SK-N-SH (cell line): ENCODE results near the gene STON2. TPM values are rescaled to one million over a fixed set of nuclear protein-coding genes. Genes with fewer than 3 reads are reported as not detected.

Experiments used
- CTCF ChIA-PET: fragments of 300-600, 350-600 bp; formaldehyde crosslinking; extraction: SDS; loops from one replicate; lab custom pipeline; 2021; lab: Yijun Ruan, JAX
- POLR2A ChIA-PET: fragments of 350-600 bp; sonication (Branson Sonifier 250); formaldehyde crosslinking; extraction: SDS; loops from one replicate; lab custom pipeline; 2020; ENCODE audit warnings: antibody characterized with exemption, inconsistent platforms; lab: Yijun Ruan, JAX
- DNase-seq: peaks from one replicate; pipeline ENCODE4 v3.0.0; 2012
- H2AFZ ChIP-seq: fragments of 200-600 bp; sonication (generic); 2 replicates; pipeline ENCODE4 v1.8.1; 2016; ENCODE audit warnings: antibody characterized with exemption, mild to moderate bottlenecking, low read depth
- H3F3A ChIP-seq: fragments of 200-600 bp; sonication (generic); replicated peaks from 2 replicates; pipeline ENCODE3; 2016; ENCODE audit warnings: antibody characterized with exemption, mild to moderate bottlenecking; ENCODE audit not compliant: insufficient read depth
- H3K27ac ChIP-seq, 2 experiments: fragments of 200-500 bp in 1 of 2; fragments of 200-600 bp in 1 of 2; sonication (Bioruptor generic) in 1 of 2; sonication (generic), shearing (Covaris generic) in 1 of 2; 2 replicates each; pipeline versions ENCODE4 v1.5.1 to v1.6.1; 2014 to 2016; ENCODE audit warnings: low read depth in 2 of 2, inconsistent platforms in 1 of 2, low read length in 1 of 2, mild to moderate bottlenecking in 1 of 2, mixed read lengths in 1 of 2
- H3K27me3 ChIP-seq: fragments of 200-600 bp; sonication (generic), shearing (Covaris generic); 2 replicates; pipeline ENCODE4 v1.6.1; 2016; ENCODE audit warnings: mixed run types; ENCODE audit not compliant: insufficient read depth
- H3K36me3 ChIP-seq, 2 experiments: fragments of 200-500 bp in 1 of 2; fragments of 200-600 bp in 1 of 2; sonication (Bioruptor generic) in 1 of 2; sonication (generic) in 1 of 2; replicated peaks in 1 of 2; 2 replicates each; pipeline versions ENCODE3 to v1.5.1; 2014 to 2016; ENCODE audit warnings: low read length in 1 of 2, mild to moderate bottlenecking in 1 of 2; ENCODE audit not compliant: insufficient read depth in 2 of 2, control insufficient read depth in 1 of 2
- H3K4me1 ChIP-seq, 2 experiments: fragments of 200-500 bp in 1 of 2; fragments of 200-600 bp in 1 of 2; sonication (Bioruptor generic) in 1 of 2; sonication (generic), shearing (Covaris generic) in 1 of 2; 2 replicates each; pipeline versions ENCODE4 v1.5.1 to v1.6.1; 2014 to 2016; ENCODE audit warnings: low read depth in 1 of 2, low read length in 1 of 2, mixed run types in 1 of 2; ENCODE audit not compliant: insufficient read depth in 2 of 2, control insufficient read depth in 1 of 2
- H3K4me2 ChIP-seq: fragments of 200-600 bp; sonication (generic), shearing (Covaris generic); 2 replicates; pipeline ENCODE4 v1.6.1; 2017; ENCODE audit warnings: mixed run types
- H3K4me3 ChIP-seq, 2 experiments: fragments of 200-500 bp in 1 of 2; fragments of 200-600 bp in 1 of 2; sonication (Bioruptor generic) in 1 of 2; sonication (generic), shearing (Covaris generic) in 1 of 2; 2 replicates each; pipeline versions ENCODE4 v1.5.1 to v1.8.1; 2014 to 2016; ENCODE audit warnings: low read depth in 2 of 2, inconsistent platforms in 1 of 2, low read length in 1 of 2, mild to moderate bottlenecking in 1 of 2, mixed read lengths in 1 of 2, moderate library complexity in 1 of 2
- H3K79me2 ChIP-seq: fragments of 200-600 bp; sonication (generic); 2 replicates; pipeline ENCODE4 v1.8.1; 2017; ENCODE audit warnings: mild to moderate bottlenecking; ENCODE audit not compliant: insufficient read depth
- H3K9ac ChIP-seq: fragments of 200-600 bp; sonication (generic); 2 replicates; pipeline ENCODE4 v1.6.1; 2017; ENCODE audit warnings: mixed run types
- H3K9me2 ChIP-seq: fragments of 200-600 bp; sonication (generic); 2 replicates; pipeline ENCODE4 v1.6.1; 2017; ENCODE audit warnings: mixed run types
- H3K9me3 ChIP-seq: fragments of 200-600 bp; sonication (generic); 2 replicates; pipeline ENCODE4 v1.6.1; 2017; ENCODE audit warnings: mixed run types, mild to moderate bottlenecking, moderate library complexity
- H4K20me1 ChIP-seq: fragments of 200-600 bp; sonication (generic); 2 replicates; pipeline ENCODE4 v1.6.1; 2017; ENCODE audit warnings: mild to moderate bottlenecking, mixed run types; ENCODE audit not compliant: insufficient read depth
- ELF1 ChIP-seq: IDR thresholded peaks from 2 replicates; pipeline ENCODE4 v1.4.0; 2012
- EP300 ChIP-seq, 2 experiments: IDR thresholded peaks; 2 replicates each; pipeline versions ENCODE4 v1.4.0 to v1.6.1; 2012; ENCODE audit warnings: borderline replicate concordance in 1 of 2, low read depth in 1 of 2, low read length in 1 of 2
- FOXJ3 ChIP-seq: sonication (generic); formaldehyde crosslinking; IDR thresholded peaks from 2 replicates; pipeline ENCODE4 v1.5.1; 2020; ENCODE audit warnings: mild to moderate bottlenecking, missing genetic modification reagents
- FOXM1 ChIP-seq: IDR thresholded peaks from 2 replicates; pipeline ENCODE4 v1.4.0; 2012; ENCODE audit warnings: low read depth, mild to moderate bottlenecking
- GABPA ChIP-seq: IDR thresholded peaks from 2 replicates; pipeline ENCODE4 v1.4.0; 2012; ENCODE audit warnings: low read depth, mild to moderate bottlenecking
- JUND ChIP-seq: IDR thresholded peaks from 2 replicates; pipeline ENCODE4 v1.4.0; 2012
- PBX3 ChIP-seq: IDR thresholded peaks from 2 replicates; pipeline ENCODE4; 2012
- RCOR1 ChIP-seq: fragments of 150-350 bp; IDR thresholded peaks from 2 replicates; pipeline ENCODE4 v1.6.1; 2017; ENCODE audit warnings: antibody characterized with exemption, low read length
- REST ChIP-seq: IDR thresholded peaks from 2 replicates; pipeline ENCODE4 v1.6.1; 2012; ENCODE audit warnings: mild to moderate bottlenecking, low read depth, low read length, moderate library complexity
- RFX5 ChIP-seq: IDR thresholded peaks from 2 replicates; pipeline ENCODE4 v1.6.1; 2012; ENCODE audit warnings: mild to moderate bottlenecking, improper control_type of control experiment, low read length
- SIN3A ChIP-seq: IDR thresholded peaks from 2 replicates; pipeline ENCODE4 v1.6.1; 2012; ENCODE audit warnings: low read depth, mild to moderate bottlenecking, low read length, moderate library complexity, borderline replicate concordance
- TAF1 ChIP-seq: IDR thresholded peaks from 2 replicates; pipeline ENCODE4 v1.6.1; 2012; ENCODE audit warnings: low read depth, mild to moderate bottlenecking, low read length, moderate library complexity, borderline replicate concordance
- YY1 ChIP-seq: IDR thresholded peaks from 2 replicates; pipeline ENCODE4 v1.4.0; 2012; ENCODE audit warnings: low read depth, mild to moderate bottlenecking
- WGBS: methylation state at CpG from one replicate; pipeline ENCODE4 v1.1.6; 2017; ENCODE audit warnings: low lambda C conversion rate; 5-methylcytosine and 5-hydroxymethylcytosine counted together
- polyA plus RNA-seq, 3 experiments: library from polyadenylated mRNA; depleted of rRNA; stranded (reverse); fragments of >200 nt; gene quantifications; 2 replicates each; pipeline ENCODE4 v1.2.3, GENCODE V29; 2012
- TF ChIP-seq, protein P1 (sequence below): IDR thresholded peaks from 2 replicates; pipeline ENCODE4 v1.4.0; 2012; ENCODE audit warnings: low read depth, borderline replicate concordance
- TF ChIP-seq, protein P2 (sequence below): IDR thresholded peaks from 2 replicates; pipeline ENCODE4 v1.4.0; 2012; ENCODE audit warnings: low read depth, borderline replicate concordance
- TF ChIP-seq, protein P3 (sequence below): fragments of 150-350 bp; IDR thresholded peaks from 2 replicates; pipeline ENCODE4 v1.6.1; 2016; ENCODE audit warnings: mild to moderate bottlenecking, low read depth, low read length
- TF ChIP-seq, protein P4 (sequence below): IDR thresholded peaks from 2 replicates; pipeline ENCODE4 v1.4.0; 2012; ENCODE audit warnings: low read depth

Gene STON2
- polyA plus RNA-seq, 1 of the 3 experiments (the other 2 are of a cell fraction) = not detected

DNA sequence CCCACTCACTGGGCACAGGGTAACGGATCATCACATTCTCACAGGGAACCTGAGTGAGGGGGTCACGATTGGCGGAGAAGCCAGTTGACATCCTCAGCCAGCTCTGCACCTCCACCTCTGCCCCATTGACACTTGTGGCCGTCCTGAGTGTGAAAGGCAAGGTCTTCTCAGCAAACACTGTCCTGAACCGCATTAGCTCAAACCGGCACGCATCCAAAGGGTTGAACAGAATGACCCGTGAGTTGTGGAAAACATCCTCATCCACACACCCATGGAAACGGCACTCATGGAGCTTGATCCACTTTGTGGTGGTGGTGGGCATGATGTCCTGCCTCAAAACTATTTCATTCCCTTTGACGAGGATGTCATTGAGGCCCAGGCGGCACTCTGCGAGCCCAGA lies 123.0 kb downstream of the STON2 start:
- Histone ChIP-seq H3F3A (no peaks in the 10 kb centered on the region), H3K4me3 (no peak overlapping the region), H3K4me1 (peaks cover 0 to 7% of the 10 kb centered on the region in 2 experiments; a peak in 3 of 4 replicates), H4K20me1 (no peaks in the 10 kb centered on the region), H2AFZ (no peak overlapping the region), H3K9me3 (no peaks in the 10 kb centered on the region), H3K79me2 (no peaks in the 10 kb centered on the region), H3K9ac (no peak overlapping the region), H3K27me3 (no peaks in the 10 kb centered on the region), H3K27ac (no peak overlapping the region), H3K4me2 (no peak overlapping the region), H3K36me3 (no peaks in the 10 kb centered on the region), H3K9me2 (no peaks in the 10 kb centered on the region)
- no peak for DNase-seq
- TF ChIP-seq GABPA = no peak
- TF ChIP-seq, protein P1, sequence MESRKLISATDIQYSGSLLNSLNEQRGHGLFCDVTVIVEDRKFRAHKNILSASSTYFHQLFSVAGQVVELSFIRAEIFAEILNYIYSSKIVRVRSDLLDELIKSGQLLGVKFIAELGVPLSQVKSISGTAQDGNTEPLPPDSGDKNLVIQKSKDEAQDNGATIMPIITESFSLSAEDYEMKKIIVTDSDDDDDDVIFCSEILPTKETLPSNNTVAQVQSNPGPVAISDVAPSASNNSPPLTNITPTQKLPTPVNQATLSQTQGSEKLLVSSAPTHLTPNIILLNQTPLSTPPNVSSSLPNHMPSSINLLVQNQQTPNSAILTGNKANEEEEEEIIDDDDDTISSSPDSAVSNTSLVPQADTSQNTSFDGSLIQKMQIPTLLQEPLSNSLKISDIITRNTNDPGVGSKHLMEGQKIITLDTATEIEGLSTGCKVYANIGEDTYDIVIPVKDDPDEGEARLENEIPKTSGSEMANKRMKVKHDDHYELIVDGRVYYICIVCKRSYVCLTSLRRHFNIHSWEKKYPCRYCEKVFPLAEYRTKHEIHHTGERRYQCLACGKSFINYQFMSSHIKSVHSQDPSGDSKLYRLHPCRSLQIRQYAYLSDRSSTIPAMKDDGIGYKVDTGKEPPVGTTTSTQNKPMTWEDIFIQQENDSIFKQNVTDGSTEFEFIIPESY = no peak
- TF ChIP-seq, protein P2, sequence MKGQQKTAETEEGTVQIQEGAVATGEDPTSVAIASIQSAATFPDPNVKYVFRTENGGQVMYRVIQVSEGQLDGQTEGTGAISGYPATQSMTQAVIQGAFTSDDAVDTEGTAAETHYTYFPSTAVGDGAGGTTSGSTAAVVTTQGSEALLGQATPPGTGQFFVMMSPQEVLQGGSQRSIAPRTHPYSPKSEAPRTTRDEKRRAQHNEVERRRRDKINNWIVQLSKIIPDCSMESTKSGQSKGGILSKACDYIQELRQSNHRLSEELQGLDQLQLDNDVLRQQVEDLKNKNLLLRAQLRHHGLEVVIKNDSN = no peak
- TF ChIP-seq REST = no peak
- no peak for TF ChIP-seq EP300 (IDR thresholded peaks at IDR 0.05; ENCODE audit: borderline replicate concordance in 1 of 2, low read depth in 1 of 2, low read length in 1 of 2)
- no peak for TF ChIP-seq TAF1
- no peak for TF ChIP-seq RFX5
- no peak for TF ChIP-seq FOXJ3 (CRISPR knock-in tag)
- no peak for TF ChIP-seq SIN3A
- TF ChIP-seq, protein P3, sequence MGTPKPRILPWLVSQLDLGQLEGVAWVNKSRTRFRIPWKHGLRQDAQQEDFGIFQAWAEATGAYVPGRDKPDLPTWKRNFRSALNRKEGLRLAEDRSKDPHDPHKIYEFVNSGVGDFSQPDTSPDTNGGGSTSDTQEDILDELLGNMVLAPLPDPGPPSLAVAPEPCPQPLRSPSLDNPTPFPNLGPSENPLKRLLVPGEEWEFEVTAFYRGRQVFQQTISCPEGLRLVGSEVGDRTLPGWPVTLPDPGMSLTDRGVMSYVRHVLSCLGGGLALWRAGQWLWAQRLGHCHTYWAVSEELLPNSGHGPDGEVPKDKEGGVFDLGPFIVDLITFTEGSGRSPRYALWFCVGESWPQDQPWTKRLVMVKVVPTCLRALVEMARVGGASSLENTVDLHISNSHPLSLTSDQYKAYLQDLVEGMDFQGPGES = no peak
- TF ChIP-seq PBX3 = no peak
- no peak for TF ChIP-seq RCOR1
- TF ChIP-seq ELF1 = no peak
- TF ChIP-seq JUND = no peak
- TF ChIP-seq, protein P4, sequence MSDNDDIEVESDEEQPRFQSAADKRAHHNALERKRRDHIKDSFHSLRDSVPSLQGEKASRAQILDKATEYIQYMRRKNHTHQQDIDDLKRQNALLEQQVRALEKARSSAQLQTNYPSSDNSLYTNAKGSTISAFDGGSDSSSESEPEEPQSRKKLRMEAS = no peak
- no peak for TF ChIP-seq FOXM1
- TF ChIP-seq YY1 = no peak
- 62% methylated on average over 4 of the region's 12 CpGs for WGBS
- ChIA-PET CTCF (interaction anchor here (2.2 to 16.6 kb wide), 3 partner anchors 7 to 188 kb away, joined by 15 to 321 read pairs (median 124); no protein-coding TSS in a partner anchor), POLR2A (no interaction called here)
